Measurements from ENCODE around the gene SOS1. TPM values are rescaled to one million over a fixed set of nuclear protein-coding genes. Genes with fewer than 3 reads are reported as not detected.
A peak's percentile ranks its signal among the peaks of the same experiment; 100 is the strongest.

The SOS1 gene
- total RNA-seq, 1 experiment from 2014 or later, result 28.4 TPM

GRCh38 chr2:39124000-39124745 is 3.3 kb upstream of the SOS1 start (continued):
- TF ChIP-seq PRDM15 (CRISPR knock-in tag; IDR thresholded peaks at IDR 0.05) (no peak), GTF2I (CRISPR knock-in tag; conservative IDR thresholded peaks at IDR 0.05) (no peak), HMGA2 (CRISPR knock-in tag; IDR thresholded peaks at IDR 0.05) (no peak), SMAD3 (CRISPR knock-in tag; IDR thresholded peaks at IDR 0.05; ENCODE audit: borderline replicate concordance) (peak; percentile 87), FOXP1 (CRISPR knock-in tag; IDR thresholded peaks at IDR 0.05; ENCODE audit: borderline replicate concordance) (peak; percentile 68), PRRX2 (CRISPR knock-in tag; IDR thresholded peaks at IDR 0.05) (no peak)

DNA sequence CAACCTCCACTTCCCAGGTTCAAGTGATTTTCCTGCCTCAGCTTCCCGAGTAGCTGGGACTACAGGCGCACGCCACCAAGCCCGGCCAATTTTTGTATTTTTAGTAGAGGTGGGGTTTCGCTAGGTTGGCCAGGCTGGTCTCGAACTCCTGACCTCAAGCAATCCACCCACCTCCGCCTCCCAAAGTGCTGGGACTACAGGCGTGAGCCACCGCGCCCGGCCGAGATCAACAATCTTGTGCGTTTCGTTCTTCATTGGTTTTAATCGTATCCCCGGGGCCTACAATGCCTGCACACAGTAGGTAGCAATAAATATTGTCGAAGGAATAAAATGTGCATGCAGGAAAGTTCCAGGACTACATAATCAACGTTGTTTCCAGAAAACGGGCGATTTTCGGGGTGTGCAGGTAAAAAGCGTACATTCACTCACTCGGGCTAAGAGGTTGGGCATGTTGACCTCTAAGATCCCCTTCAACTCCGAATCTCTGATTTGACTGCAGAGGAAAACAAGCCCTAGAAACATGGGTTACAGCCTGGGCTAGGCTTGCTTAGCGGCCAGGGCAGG is 2.7 kb upstream of the SOS1 start:
- Mint-ChIP-seq H3K27me3 (ENCODE audit: low read depth) (no peaks in the 10 kb centered on the region), H3K4me3 (peak overlapping the region; percentile 82), H3K27ac (peak overlapping the region; percentile 100), H3K4me1 (peaks cover 37% of the 10 kb centered on the region), H3K9me3 (no peaks in the 10 kb centered on the region), H3K36me3 (no peaks in the 10 kb centered on the region)
- CTCF ChIA-PET, result interaction anchor here (0.6 to 3.5 kb wide), 22 partner anchors 10 to 607 kb away, joined by 3 to 50 read pairs (median 4); no protein-coding TSS in a partner anchor
- TF ChIP-seq TEAD4 (CRISPR knock-in tag; IDR thresholded peaks at IDR 0.05) (0 out of 2 replicates have a peak, but pooled peaks have one; percentile 2), IRF1 (CRISPR knock-in tag; IDR thresholded peaks at IDR 0.05) (no peak)
- ATAC-seq (no peak), DNase-seq (ENCODE audit: low spot score) (no peak)
- POLR2A ChIA-PET, result interaction anchor here (1.0 to 1.9 kb wide), 3 partner anchors 25 to 373 kb away, joined by 3 to 10 read pairs (median 3); no protein-coding TSS in a partner anchor

DNA sequence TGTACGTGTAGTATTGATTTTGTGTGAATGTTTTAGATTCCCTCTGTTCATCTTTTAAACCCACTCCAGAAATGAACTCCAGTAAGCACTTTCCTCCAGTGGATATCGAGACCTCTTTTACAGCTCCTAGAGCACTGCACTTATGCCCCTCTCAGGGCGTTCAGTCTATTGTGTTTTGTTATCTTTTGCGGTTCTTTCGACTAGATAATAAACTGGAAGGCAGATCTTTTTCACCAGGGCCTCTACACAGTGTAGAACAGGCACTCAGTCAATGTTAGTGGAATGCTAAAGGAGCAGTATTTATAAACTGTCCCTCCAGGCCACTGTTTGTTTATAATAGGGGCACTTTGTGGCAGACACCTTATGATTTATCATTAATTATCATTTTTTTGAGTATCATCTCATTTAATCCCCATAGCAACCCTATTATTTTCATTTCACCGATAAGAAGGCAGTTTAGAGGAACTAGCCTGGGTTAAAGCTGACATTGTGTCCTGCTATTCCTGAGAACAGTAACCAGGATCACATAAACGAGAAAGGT is 742 bp upstream of the SOS1 start:
- POLR2A ChIA-PET, result interaction anchor here (1.0 to 2.1 kb wide), 2 partner anchors 107 to 174 kb away, joined by 7 to 9 read pairs; no protein-coding TSS in a partner anchor
- CTCF ChIA-PET, result interaction anchor here (1.3 to 2.1 kb wide), 5 partner anchors 13 to 174 kb away, joined by 4 to 21 read pairs (median 10); no protein-coding TSS in a partner anchor
- peaks cover 51% of the 10 kb centered on the region for H3K4me1 Mint-ChIP-seq
- H3K9me3 Mint-ChIP-seq, result no peaks in the 10 kb centered on the region
- peaks cover 5% of the 10 kb centered on the region; the same call in 1 of the 2 replicates for H3K36me3 Mint-ChIP-seq
- no peaks in the 10 kb centered on the region for H3K27me3 Mint-ChIP-seq (ENCODE audit: low read depth)
- H3K4me3 Mint-ChIP-seq, result peak overlapping the region; percentile 77
- peak overlapping the region; percentile 99 for H3K27ac Mint-ChIP-seq
- DNase-seq (ENCODE audit: low spot score), result no peak
- no peak for ATAC-seq
- TF ChIP-seq, protein P1, sequence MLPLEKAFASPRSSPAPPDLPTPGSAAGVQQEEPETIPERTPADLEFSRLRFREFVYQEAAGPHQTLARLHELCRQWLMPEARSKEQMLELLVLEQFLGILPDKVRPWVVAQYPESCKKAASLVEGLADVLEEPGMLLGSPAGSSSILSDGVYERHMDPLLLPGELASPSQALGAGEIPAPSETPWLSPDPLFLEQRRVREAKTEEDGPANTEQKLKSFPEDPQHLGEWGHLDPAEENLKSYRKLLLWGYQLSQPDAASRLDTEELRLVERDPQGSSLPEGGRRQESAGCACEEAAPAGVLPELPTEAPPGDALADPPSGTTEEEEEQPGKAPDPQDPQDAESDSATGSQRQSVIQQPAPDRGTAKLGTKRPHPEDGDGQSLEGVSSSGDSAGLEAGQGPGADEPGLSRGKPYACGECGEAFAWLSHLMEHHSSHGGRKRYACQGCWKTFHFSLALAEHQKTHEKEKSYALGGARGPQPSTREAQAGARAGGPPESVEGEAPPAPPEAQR (CRISPR knock-in tag; IDR thresholded peaks at IDR 0.05), result no peak
- TF ChIP-seq PRRX2 (CRISPR knock-in tag; IDR thresholded peaks at IDR 0.05) (no peak), EMX1 (CRISPR knock-in tag; IDR thresholded peaks at IDR 0.05) (no peak), ZNF416 (CRISPR knock-in tag; IDR thresholded peaks at IDR 0.05) (no peak), ZNF423 (CRISPR knock-in tag; IDR thresholded peaks at IDR 0.05) (no peak), FOXK1 (CRISPR knock-in tag; IDR thresholded peaks at IDR 0.05) (no peak), CBFB (CRISPR knock-in tag; IDR thresholded peaks at IDR 0.05; ENCODE audit: low read depth) (no peak), ATF6 (CRISPR knock-in tag; IDR thresholded peaks at IDR 0.05) (no peak), SMAD3 (CRISPR knock-in tag; IDR thresholded peaks at IDR 0.05; ENCODE audit: borderline replicate concordance) (no peak), TEAD4 (CRISPR knock-in tag; IDR thresholded peaks at IDR 0.05) (no peak), GTF2I (CRISPR knock-in tag; conservative IDR thresholded peaks at IDR 0.05) (no peak), NR1H2 (CRISPR knock-in tag; IDR thresholded peaks at IDR 0.05) (no peak), ZNF232 (CRISPR knock-in tag; IDR thresholded peaks at IDR 0.05) (no peak)
- TF ChIP-seq, protein P2, sequence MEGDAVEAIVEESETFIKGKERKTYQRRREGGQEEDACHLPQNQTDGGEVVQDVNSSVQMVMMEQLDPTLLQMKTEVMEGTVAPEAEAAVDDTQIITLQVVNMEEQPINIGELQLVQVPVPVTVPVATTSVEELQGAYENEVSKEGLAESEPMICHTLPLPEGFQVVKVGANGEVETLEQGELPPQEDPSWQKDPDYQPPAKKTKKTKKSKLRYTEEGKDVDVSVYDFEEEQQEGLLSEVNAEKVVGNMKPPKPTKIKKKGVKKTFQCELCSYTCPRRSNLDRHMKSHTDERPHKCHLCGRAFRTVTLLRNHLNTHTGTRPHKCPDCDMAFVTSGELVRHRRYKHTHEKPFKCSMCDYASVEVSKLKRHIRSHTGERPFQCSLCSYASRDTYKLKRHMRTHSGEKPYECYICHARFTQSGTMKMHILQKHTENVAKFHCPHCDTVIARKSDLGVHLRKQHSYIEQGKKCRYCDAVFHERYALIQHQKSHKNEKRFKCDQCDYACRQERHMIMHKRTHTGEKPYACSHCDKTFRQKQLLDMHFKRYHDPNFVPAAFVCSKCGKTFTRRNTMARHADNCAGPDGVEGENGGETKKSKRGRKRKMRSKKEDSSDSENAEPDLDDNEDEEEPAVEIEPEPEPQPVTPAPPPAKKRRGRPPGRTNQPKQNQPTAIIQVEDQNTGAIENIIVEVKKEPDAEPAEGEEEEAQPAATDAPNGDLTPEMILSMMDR (IDR thresholded peaks at IDR 0.05), result no peak
- TF ChIP-seq, protein P3, sequence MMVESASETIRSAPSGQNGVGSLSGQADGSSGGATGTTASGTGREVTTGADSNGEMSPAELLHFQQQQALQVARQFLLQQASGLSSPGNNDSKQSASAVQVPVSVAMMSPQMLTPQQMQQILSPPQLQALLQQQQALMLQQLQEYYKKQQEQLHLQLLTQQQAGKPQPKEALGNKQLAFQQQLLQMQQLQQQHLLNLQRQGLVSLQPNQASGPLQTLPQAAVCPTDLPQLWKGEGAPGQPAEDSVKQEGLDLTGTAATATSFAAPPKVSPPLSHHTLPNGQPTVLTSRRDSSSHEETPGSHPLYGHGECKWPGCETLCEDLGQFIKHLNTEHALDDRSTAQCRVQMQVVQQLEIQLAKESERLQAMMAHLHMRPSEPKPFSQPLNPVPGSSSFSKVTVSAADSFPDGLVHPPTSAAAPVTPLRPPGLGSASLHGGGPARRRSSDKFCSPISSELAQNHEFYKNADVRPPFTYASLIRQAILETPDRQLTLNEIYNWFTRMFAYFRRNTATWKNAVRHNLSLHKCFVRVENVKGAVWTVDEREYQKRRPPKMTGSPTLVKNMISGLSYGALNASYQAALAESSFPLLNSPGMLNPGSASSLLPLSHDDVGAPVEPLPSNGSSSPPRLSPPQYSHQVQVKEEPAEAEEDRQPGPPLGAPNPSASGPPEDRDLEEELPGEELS (CRISPR knock-in tag; IDR thresholded peaks at IDR 0.05), result no peak

All from WTC11 (cell line).